Measurements from ENCODE around the gene FN1.

DNA sequence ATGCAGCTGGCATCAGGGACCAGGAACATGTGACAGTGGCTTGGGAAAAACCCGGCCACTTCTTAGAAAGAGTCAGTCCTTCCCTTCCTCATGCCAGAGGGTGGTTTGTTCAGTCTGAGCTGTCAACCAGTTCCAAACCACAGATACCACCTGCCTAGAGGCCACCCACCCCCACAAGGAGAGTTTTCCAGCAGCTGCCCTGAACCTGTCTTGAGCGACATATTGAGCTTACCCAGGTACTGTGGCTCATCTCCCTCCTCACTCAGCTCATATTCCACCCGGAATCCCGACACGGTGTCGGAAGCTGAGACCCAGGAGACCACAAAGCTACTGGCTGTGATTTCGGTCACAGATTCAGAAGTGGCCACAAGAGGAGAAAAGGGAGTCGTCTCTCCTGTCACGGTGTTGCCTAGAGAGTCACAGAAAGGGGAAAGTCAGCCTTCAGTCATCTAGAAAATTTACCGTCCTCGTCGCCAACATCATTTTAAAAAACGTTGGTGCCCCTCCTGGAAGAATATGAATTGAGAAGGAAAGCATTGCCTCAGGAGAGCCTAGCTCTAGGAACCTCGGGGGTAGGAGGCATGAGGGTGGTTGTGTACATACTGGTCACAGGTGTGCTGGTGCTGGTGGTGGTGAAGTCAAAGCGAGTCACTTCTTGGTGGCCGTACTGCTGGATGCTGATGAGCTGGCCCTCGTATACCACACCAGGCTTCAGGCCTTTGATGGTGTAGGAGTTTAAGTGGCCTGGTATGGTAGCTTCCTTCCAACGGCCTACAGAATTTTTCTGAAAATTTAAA, 26.3 kb downstream of the FN1 start:
- TF ChIP-seq, protein P1, sequence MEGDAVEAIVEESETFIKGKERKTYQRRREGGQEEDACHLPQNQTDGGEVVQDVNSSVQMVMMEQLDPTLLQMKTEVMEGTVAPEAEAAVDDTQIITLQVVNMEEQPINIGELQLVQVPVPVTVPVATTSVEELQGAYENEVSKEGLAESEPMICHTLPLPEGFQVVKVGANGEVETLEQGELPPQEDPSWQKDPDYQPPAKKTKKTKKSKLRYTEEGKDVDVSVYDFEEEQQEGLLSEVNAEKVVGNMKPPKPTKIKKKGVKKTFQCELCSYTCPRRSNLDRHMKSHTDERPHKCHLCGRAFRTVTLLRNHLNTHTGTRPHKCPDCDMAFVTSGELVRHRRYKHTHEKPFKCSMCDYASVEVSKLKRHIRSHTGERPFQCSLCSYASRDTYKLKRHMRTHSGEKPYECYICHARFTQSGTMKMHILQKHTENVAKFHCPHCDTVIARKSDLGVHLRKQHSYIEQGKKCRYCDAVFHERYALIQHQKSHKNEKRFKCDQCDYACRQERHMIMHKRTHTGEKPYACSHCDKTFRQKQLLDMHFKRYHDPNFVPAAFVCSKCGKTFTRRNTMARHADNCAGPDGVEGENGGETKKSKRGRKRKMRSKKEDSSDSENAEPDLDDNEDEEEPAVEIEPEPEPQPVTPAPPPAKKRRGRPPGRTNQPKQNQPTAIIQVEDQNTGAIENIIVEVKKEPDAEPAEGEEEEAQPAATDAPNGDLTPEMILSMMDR (IDR thresholded peaks at IDR 0.05) = no peak
- TF ChIP-seq POLR2A (IDR thresholded peaks at IDR 0.05) = no peak

Data from breast epithelium (tissue), 3 donors.